HL-60 (cell line): ENCODE data around the gene CCDC92.

Experiments
- SPI1 ChIP-seq: IDR thresholded peaks from 2 replicates; pipeline ENCODE4 v1.6.1; 2012; ENCODE audit warnings: low read depth, mild to moderate bottlenecking, borderline replicate concordance
- TF ChIP-seq, protein P1 (sequence below): IDR thresholded peaks from one replicate; pipeline ENCODE4 v1.5.1; 2011; ENCODE audit warnings: low read length, control low read depth, inconsistent platforms; ENCODE audit not compliant: insufficient read depth

DNA sequence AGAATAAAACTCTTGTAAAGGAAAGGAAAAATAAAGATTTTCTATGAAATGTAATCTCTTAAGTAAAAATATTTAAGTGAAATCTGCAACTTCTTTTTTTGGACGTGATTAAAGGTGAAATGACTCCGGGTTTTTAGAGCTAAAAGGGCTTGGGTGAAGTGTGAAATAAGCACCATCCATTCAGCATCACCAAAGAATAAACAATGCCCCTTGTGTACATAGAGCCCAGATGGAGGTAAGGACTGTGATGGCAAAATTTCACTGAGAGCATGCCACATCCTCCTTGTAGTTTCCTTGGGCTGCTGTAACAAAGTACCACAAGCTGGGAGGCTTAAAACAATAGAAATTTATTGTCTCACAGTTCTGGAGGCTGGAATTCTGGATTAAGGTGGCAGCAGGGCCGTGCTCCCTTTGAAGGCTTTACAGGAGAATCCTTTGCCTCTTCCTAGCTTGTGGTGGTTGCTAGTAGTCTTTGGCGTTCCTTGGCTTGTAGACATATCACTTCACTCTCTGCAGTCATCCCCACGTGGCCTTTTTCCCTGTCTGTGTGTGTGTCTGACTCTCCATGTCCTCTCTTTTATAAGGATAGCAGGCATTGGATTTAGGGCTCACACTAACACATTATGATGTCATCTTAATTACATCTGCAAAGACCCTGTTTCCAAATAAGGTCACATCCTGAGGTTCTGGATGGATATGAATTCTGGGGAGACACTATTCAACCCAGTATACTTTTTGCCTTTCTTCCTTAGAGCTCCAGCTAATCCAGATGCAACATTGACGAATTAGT, 24.6 kb upstream of the CCDC92 start:
- TF ChIP-seq, protein P1, sequence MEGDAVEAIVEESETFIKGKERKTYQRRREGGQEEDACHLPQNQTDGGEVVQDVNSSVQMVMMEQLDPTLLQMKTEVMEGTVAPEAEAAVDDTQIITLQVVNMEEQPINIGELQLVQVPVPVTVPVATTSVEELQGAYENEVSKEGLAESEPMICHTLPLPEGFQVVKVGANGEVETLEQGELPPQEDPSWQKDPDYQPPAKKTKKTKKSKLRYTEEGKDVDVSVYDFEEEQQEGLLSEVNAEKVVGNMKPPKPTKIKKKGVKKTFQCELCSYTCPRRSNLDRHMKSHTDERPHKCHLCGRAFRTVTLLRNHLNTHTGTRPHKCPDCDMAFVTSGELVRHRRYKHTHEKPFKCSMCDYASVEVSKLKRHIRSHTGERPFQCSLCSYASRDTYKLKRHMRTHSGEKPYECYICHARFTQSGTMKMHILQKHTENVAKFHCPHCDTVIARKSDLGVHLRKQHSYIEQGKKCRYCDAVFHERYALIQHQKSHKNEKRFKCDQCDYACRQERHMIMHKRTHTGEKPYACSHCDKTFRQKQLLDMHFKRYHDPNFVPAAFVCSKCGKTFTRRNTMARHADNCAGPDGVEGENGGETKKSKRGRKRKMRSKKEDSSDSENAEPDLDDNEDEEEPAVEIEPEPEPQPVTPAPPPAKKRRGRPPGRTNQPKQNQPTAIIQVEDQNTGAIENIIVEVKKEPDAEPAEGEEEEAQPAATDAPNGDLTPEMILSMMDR = no peak
- TF ChIP-seq SPI1 = no peak
